Mucosa of descending colon (tissue), 3 donors: ENCODE measurements around the gene KIF16B. TPM values are rescaled to one million over a fixed set of nuclear protein-coding genes. Genes with fewer than 3 reads are reported as not detected.

Experiments used
- ATAC-seq: fragments of 200-7000 bp; cut with Tn5 transposase; one replicate; pipeline ENCODE4 v1.9.1; 2020; ENCODE audit warnings: mild to moderate bottlenecking, moderate library complexity
- DNase-seq, 3 donors: peaks; one replicate each; pipeline ENCODE4 v3.0.0-alpha.2; 2020
- H3K36me3 ChIP-seq: fragments of 200-600 bp; one replicate; pipeline ENCODE4 v1.8.0; 2021; ENCODE audit warnings: low read depth, mild to moderate bottlenecking
- H3K4me1 ChIP-seq: fragments of 200-600 bp; one replicate; pipeline ENCODE4 v1.8.0; 2021; ENCODE audit warnings: low read depth, mild to moderate bottlenecking
- H3K4me3 ChIP-seq: fragments of 200-600 bp; one replicate; pipeline ENCODE4 v1.8.0; 2021; ENCODE audit warnings: mild to moderate bottlenecking
- H3K9me3 ChIP-seq: fragments of 200-600 bp; one replicate; pipeline ENCODE4 v1.8.0; 2021; ENCODE audit warnings: mild to moderate bottlenecking
- intact Hi-C, 2 donors: fragments of 100-400 bp; cut with DNase I in 1 of 2; cut with micrococcal nuclease in 1 of 2; formaldehyde crosslinking; loops; one replicate each; pipeline versions ENCODE4 v1.11.0 to v1.11.1; 2022; cut with DNase I, micrococcal nuclease
- total RNA-seq, 3 donors: library from RNA; stranded (reverse); fragmentation: NEBNext Ultra II Directional in 2 of 3; extraction: Animal tissue kit (Norgen Biotek cat#: 25700) in 2 of 3; gene quantifications; one replicate each; pipeline versions ENCODE4 v1.2.1 to v1.2.4, GENCODE V29; 2021 to 2023
- TF ChIP-seq, protein P1 (sequence below): fragments of 200-600 bp; IDR thresholded peaks from one replicate; pipeline ENCODE4 v1.8.0; 2022; ENCODE audit warnings: antibody characterized with exemption, mild to moderate bottlenecking
- donor health status: DM: no; HTN: no; CAD: no; lungs with moderate emphysema.
- donor health status: DM: no; HTN: no; CAD: no.
- donor health status: DM: no; HTN: yes; CAD: no.

KIF16B gene
- total RNA-seq, 3 donors from 2014 or later = 48.5 to 81.7 (median 65.1) TPM

DNA sequence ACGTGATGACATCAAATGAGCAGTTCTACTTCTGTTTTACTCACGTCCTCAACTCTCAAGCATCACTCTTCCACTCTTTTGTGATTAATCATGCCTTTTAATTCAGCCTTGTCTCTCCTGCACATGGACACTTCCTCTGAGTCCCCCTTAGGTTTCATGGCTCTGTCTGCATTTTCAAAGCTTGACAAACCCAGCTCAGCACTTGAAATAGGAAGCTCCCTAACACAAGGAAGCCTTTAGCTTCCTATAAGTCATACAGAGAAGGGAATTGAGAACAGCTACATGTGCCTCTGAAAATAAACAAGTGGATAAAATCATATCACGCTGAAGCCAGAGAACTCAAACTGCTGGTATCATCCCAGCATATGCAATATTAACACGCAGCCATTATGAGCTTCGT, 21.2 kb downstream of the KIF16B start:
- no peaks in the 10 kb centered on the region for H3K36me3 ChIP-seq
- DNase-seq = no peak
- no peak for ATAC-seq
- H3K4me3 ChIP-seq = no peak overlapping the region
- TF ChIP-seq, protein P1, sequence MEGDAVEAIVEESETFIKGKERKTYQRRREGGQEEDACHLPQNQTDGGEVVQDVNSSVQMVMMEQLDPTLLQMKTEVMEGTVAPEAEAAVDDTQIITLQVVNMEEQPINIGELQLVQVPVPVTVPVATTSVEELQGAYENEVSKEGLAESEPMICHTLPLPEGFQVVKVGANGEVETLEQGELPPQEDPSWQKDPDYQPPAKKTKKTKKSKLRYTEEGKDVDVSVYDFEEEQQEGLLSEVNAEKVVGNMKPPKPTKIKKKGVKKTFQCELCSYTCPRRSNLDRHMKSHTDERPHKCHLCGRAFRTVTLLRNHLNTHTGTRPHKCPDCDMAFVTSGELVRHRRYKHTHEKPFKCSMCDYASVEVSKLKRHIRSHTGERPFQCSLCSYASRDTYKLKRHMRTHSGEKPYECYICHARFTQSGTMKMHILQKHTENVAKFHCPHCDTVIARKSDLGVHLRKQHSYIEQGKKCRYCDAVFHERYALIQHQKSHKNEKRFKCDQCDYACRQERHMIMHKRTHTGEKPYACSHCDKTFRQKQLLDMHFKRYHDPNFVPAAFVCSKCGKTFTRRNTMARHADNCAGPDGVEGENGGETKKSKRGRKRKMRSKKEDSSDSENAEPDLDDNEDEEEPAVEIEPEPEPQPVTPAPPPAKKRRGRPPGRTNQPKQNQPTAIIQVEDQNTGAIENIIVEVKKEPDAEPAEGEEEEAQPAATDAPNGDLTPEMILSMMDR = no peak
- peaks cover 4% of the 10 kb centered on the region for H3K4me1 ChIP-seq
- no peaks in the 10 kb centered on the region for H3K9me3 ChIP-seq
- intact Hi-C loops = no loop called here

DNA sequence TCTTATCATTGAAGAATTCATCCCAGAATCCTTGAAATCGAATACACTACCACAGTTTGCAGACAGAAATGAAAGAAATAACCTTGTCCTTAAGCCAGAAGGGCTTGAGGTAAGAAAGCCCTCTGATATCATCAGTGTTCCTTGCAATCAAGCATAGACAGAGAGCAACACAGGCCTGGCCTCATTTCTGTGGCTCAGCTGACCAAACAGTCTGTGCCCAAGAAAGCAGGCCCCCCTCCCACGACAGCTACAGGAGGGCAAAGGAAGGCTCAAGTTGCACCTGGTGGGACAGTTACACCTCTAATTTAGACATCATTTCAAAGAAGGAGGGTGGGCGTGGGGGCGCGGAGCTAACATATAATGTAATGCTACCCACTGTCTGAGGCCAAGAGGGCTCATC, 21.6 kb downstream of the KIF16B start:
- Histone ChIP-seq H3K4me1 (peaks cover 4% of the 10 kb centered on the region), H3K9me3 (no peaks in the 10 kb centered on the region), H3K4me3 (no peak overlapping the region), H3K36me3 (no peaks in the 10 kb centered on the region)
- DNase-seq = no peak
- TF ChIP-seq, protein P1 = no peak
- ATAC-seq = no peak
- intact Hi-C loops = no loop called here

DNA sequence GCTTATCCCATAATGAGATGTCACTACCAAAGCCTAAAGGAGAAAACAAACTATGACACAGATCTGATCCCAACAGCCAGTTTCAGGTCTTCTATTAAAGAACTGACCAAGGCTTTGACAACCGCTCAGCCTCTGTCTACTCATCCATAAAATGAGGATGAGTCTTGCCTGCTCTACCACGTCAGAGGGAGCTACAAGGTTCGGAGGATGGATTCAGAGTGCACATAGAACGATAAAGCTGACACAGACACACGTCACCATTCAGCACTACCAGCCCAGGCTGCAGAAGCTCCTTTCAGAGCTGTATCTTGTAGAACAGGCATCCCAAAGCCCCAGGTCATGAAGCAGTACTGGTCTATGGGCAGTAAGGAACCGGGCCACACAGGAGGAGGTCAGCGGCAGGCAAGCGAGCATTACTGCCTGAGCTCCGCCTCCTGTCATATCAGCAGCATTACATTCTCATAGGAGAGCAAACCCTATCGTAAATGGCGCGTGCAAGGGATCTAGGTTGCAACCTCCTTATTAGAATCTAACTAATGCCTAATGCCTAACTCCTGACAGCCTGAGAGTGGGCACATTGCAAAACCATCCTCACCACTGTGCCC, 25.1 kb downstream of the KIF16B start:
- H3K36me3 ChIP-seq = no peaks in the 10 kb centered on the region
- intact Hi-C loops = no loop called here
- TF ChIP-seq, protein P1 = no peak

DNA sequence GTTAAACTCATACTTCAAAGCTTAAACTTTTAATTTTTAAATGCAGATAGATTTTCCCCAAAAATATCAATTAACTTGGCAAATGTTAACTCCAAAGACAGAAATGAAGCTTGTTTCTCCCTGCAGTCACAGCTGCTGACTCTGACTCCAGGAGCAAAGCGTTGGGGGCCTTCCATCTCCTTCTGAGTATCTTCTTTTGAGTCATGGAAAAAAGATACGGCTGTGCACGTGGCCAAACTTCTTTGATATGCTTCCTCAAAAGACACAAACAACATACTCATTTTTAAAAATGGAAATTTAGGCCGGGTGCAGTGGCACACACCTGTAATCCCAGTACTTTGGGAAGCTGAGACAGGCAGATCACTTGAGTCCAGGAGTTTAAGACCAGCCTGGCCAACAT, 28.3 kb downstream of the KIF16B start:
- ATAC-seq (no peak), DNase-seq (no peak)
- no peaks in the 10 kb centered on the region for H3K36me3 ChIP-seq
- no peaks in the 10 kb centered on the region for H3K4me1 ChIP-seq
- TF ChIP-seq, protein P1 = no peak
- intact Hi-C loops = no loop called here
- H3K9me3 ChIP-seq = no peaks in the 10 kb centered on the region
- no peak overlapping the region for H3K4me3 ChIP-seq

More for the DNA sequence above, 25.1 kb downstream of the KIF16B start:
- no peaks in the 10 kb centered on the region for H3K9me3 ChIP-seq
- ATAC-seq (no peak), DNase-seq (no peak)
- no peaks in the 10 kb centered on the region for H3K4me1 ChIP-seq
- no peak overlapping the region for H3K4me3 ChIP-seq

DNA sequence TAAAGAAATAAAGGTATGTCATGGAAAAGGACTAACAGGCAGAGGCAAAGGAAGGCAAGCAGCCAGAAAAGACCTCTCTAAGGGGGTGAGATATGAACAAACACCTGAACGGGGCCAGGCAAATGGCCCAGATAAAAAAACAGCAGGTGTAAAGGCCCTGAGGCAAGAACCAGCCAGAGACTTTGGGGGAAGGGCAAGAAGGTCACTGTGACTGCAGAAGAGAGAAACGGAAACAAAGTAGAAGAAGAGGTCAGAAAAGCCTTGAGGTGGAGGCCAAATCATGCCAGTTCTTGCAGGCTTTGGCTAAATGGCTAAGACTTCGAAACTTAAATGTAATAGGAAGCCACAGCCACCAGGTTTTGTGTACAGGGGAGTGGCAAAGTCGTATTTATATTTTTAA, 30.8 kb downstream of the KIF16B start:
- intact Hi-C loops = no loop called here

More for the DNA sequence above, 30.8 kb downstream of the KIF16B start:
- no peak for ATAC-seq
- peaks cover 9% of the 10 kb centered on the region for H3K4me1 ChIP-seq
- no peaks in the 10 kb centered on the region for H3K9me3 ChIP-seq
- H3K4me3 ChIP-seq = no peak overlapping the region
- no peaks in the 10 kb centered on the region for H3K36me3 ChIP-seq
- TF ChIP-seq, protein P1 = no peak
- no peak for DNase-seq
